HG03159 (cell line): ENCODE data around the gene NME3.
"Not testable (repeated sequence)": the region's sequence is repeated elsewhere in the genome, so short reads cannot be mapped to it uniquely, and the experiment has no call there.

ENCODE experiments used
- ATAC-seq: cut with Tn5 transposase; IDR thresholded peaks from one replicate; pipeline ENCODE4 v1.9.1; 2021; ENCODE audit warnings: mild to moderate bottlenecking, moderate library complexity; ENCODE audit not compliant: unreplicated experiment

NME3 gene

GRCh38 chr16:1771188-1771863, at the start of gene NME3:
Gene NME3, minus strand, starts transcription at chr16:1771543. Its CDS starts 9 bp downstream, at chr16:1771534.
- ATAC-seq = no peak

- ATAC-seq = no peak
These were observed 49.6 kb upstream of the NME3 start for GRCh38 chr16:1820946-1821290.

GRCh38 chr16:1820096-1820945, 49.0 kb upstream of the NME3 start:
- no peak for ATAC-seq

GRCh38 chr16:1819611-1820010, 48.3 kb upstream of the NME3 start:
- no peak for ATAC-seq

GRCh38 chr16:1818873-1819525, 47.7 kb upstream of the NME3 start:
- no peak for ATAC-seq

GRCh38 chr16:1818204-1818872, 47.0 kb upstream of the NME3 start:
- ATAC-seq = no peak

GRCh38 chr16:1817716-1818115, 46.4 kb upstream of the NME3 start:
- no peak for ATAC-seq

- no peak for ATAC-seq
These were observed 45.9 kb upstream of the NME3 start for GRCh38 chr16:1817276-1817589.

GRCh38 chr16:1816396-1817275, 45.3 kb upstream of the NME3 start:
- ATAC-seq = no peak

- ATAC-seq = no peak
These were observed 44.1 kb upstream of the NME3 start for GRCh38 chr16:1815461-1815860.

- no peak for ATAC-seq
These were observed 41.4 kb upstream of the NME3 start for GRCh38 chr16:1812732-1813163.

- no peak for ATAC-seq
These were observed 39.2 kb upstream of the NME3 start for GRCh38 chr16:1810536-1810935.

- ATAC-seq = no peak
These were observed 38.8 kb upstream of the NME3 start for GRCh38 chr16:1810106-1810505.

GRCh38 chr16:1809281-1809801, 38.0 kb upstream of the NME3 start:
- ATAC-seq = no peak

GRCh38 chr16:1808691-1809090, 37.3 kb upstream of the NME3 start:
- no peak for ATAC-seq

- no peak for ATAC-seq
These were observed 36.3 kb upstream of the NME3 start for GRCh38 chr16:1807626-1808025.

- ATAC-seq = no peak
These were observed 29.4 kb upstream of the NME3 start for GRCh38 chr16:1800701-1801100.

- not testable (repeated sequence) for ATAC-seq
These were observed 27.9 kb upstream of the NME3 start for GRCh38 chr16:1799263-1799662.

- ATAC-seq = no peak
These were observed 23.7 kb upstream of the NME3 start for GRCh38 chr16:1794908-1795666.
